K562 (cell line): ENCODE results near the gene STAT4. TPM values are rescaled to one million over a fixed set of nuclear protein-coding genes. Genes with fewer than 3 reads are reported as not detected.

Experiments used
- JUNB ChIP-seq: fragments of 450-650 bp; formaldehyde crosslinking; conservative IDR thresholded peaks from 2 replicates; pipeline ENCODE4 v1.4.0; 2020; ENCODE audit warnings: mild to moderate bottlenecking
- MGA ChIP-seq: fragments of 450-650 bp; IDR thresholded peaks from 2 replicates; pipeline ENCODE4 v1.6.1; 2016; ENCODE audit warnings: mild to moderate bottlenecking, moderate library complexity
- NR0B1 ChIP-seq: fragments of 450-650 bp; IDR thresholded peaks from one replicate; pipeline ENCODE4 v1.6.1; 2018; ENCODE audit warnings: mild to moderate bottlenecking, moderate library complexity; ENCODE audit not compliant: partially characterized antibody
- PHF8 ChIP-seq: fragments of 200-600 bp; sonication (generic); IDR thresholded peaks from 2 replicates; pipeline ENCODE4 v1.6.1; 2012; ENCODE audit warnings: mixed run types, mild to moderate bottlenecking, inconsistent platforms, low read length, moderate library complexity, borderline replicate concordance
- polyA plus RNA-seq, 8 experiments: library from polyadenylated mRNA; depleted of rRNA in 4 of 8; stranded (reverse) in 5 of 8; unstranded in 3 of 8; fragments of >200 nt; fragmentation: Nextera tagmentation in 2 of 8; fragmentation: Illumina TruSeq in 1 of 8; extraction: Ambion mirVana in 2 of 8; extraction: Trizol in 1 of 8; gene quantifications; 2 replicates each; pipeline versions ENCODE4 v1.2.1 to v1.2.3, GENCODE V29; 2011 to 2014; ENCODE audit warnings: inconsistent platforms in 1 of 8, missing spikeins in 1 of 8
- total RNA-seq, 7 experiments: library from RNA; depleted of rRNA in 6 of 7; stranded (reverse); fragments of >200 nt in 6 of 7; fragmentation: Illumina TruSeq in 2 of 7; extraction: Trizol in 2 of 7; gene quantifications; 2 replicates each; pipeline versions ENCODE4 v1.2.1 to v1.2.3, GENCODE V29; 2011 to 2021; ENCODE audit warnings: low replicate concordance in 1 of 7
- TF ChIP-seq, protein P1 (sequence below): fragments of 450-650 bp; IDR thresholded peaks from 2 replicates; pipeline ENCODE4 v1.6.1; 2017; ENCODE audit warnings: antibody characterized with exemption, mild to moderate bottlenecking
- TF ChIP-seq, protein P2 (sequence below): sonication (generic); formaldehyde crosslinking; IDR thresholded peaks from 2 replicates; pipeline ENCODE4 v1.4.0; 2020; ENCODE audit warnings: mild to moderate bottlenecking, missing genetic modification reagents

STAT4 gene
- total and polyA plus RNA-seq, 9 of the 15 experiments (the other 6 are each of a cell fraction or from before 2014, with no cell fraction given): 0.01 to 0.06 (median 0.03) TPM; not detected in 6

GRCh38 chr2:191013932-191014652 lies 136.7 kb downstream of the STAT4 start, which contains the start of gene STAT1 (continued):
- TF ChIP-seq MGA (peak; percentile 96), JUNB (no peak), NR0B1 (no peak), PHF8 (peak; percentile 83; the same call in 1 of the 2 replicates)
- TF ChIP-seq, protein P1, sequence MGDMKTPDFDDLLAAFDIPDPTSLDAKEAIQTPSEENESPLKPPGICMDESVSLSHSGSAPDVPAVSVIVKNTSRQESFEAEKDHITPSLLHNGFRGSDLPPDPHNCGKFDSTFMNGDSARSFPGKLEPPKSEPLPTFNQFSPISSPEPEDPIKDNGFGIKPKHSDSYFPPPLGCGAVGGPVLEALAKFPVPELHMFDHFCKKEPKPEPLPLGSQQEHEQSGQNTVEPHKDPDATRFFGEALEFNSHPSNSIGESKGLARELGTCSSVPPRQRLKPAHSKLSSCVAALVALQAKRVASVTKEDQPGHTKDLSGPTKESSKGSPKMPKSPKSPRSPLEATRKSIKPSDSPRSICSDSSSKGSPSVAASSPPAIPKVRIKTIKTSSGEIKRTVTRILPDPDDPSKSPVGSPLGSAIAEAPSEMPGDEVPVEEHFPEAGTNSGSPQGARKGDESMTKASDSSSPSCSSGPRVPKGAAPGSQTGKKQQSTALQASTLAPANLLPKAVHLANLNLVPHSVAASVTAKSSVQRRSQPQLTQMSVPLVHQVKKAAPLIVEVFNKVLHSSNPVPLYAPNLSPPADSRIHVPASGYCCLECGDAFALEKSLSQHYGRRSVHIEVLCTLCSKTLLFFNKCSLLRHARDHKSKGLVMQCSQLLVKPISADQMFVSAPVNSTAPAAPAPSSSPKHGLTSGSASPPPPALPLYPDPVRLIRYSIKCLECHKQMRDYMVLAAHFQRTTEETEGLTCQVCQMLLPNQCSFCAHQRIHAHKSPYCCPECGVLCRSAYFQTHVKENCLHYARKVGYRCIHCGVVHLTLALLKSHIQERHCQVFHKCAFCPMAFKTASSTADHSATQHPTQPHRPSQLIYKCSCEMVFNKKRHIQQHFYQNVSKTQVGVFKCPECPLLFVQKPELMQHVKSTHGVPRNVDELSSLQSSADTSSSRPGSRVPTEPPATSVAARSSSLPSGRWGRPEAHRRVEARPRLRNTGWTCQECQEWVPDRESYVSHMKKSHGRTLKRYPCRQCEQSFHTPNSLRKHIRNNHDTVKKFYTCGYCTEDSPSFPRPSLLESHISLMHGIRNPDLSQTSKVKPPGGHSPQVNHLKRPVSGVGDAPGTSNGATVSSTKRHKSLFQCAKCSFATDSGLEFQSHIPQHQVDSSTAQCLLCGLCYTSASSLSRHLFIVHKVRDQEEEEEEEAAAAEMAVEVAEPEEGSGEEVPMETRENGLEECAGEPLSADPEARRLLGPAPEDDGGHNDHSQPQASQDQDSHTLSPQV: peak; percentile 82
- TF ChIP-seq, protein P2, sequence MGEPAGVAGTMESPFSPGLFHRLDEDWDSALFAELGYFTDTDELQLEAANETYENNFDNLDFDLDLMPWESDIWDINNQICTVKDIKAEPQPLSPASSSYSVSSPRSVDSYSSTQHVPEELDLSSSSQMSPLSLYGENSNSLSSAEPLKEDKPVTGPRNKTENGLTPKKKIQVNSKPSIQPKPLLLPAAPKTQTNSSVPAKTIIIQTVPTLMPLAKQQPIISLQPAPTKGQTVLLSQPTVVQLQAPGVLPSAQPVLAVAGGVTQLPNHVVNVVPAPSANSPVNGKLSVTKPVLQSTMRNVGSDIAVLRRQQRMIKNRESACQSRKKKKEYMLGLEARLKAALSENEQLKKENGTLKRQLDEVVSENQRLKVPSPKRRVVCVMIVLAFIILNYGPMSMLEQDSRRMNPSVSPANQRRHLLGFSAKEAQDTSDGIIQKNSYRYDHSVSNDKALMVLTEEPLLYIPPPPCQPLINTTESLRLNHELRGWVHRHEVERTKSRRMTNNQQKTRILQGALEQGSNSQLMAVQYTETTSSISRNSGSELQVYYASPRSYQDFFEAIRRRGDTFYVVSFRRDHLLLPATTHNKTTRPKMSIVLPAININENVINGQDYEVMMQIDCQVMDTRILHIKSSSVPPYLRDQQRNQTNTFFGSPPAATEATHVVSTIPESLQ (CRISPR knock-in tag): 0 out of 2 replicates have a peak, but pooled peaks have one; percentile 50
